Esophagus muscularis mucosa (tissue), 4 donors: Measurements from ENCODE around the gene ZNF28.
"Not testable (repeated sequence)": the region's sequence is repeated elsewhere in the genome, so short reads cannot be mapped to it uniquely, and the experiment has no call there.

Source experiments
- CTCF ChIP-seq, 3 experiments: fragments of 200-600 bp in 2 of 3; fragments of 450-650 bp in 1 of 3; sonication (generic) in 2 of 3; IDR thresholded peaks; one replicate each; pipeline ENCODE4 v1.5.1; 2017 to 2019; ENCODE audit warnings: antibody characterized with exemption in 3 of 3, mild to moderate bottlenecking in 2 of 3, moderate library complexity in 1 of 3
- EP300 ChIP-seq: sonication (generic); formaldehyde crosslinking; IDR thresholded peaks from one replicate; pipeline ENCODE4 v1.6.1; 2017; ENCODE audit warnings: antibody characterized with exemption
- POLR2A ChIP-seq: fragments of 450-650 bp; IDR thresholded peaks from one replicate; pipeline ENCODE4 v1.6.1; 2017; ENCODE audit warnings: antibody characterized with exemption, moderate library complexity, mild to moderate bottlenecking, low read depth

GRCh38 chr19:52857378-52858191 lies 36.2 kb upstream of the ZNF28 start, which contains the start of gene ZNF468:
- not testable (repeated sequence) for TF ChIP-seq CTCF (IDR thresholded peaks at IDR 0.05); EP300
- peak; percentile 29 for TF ChIP-seq POLR2A
